Stimulated activated naive CD8-positive, alpha-beta T cell treated with anti-CD3 and anti-CD28 coated beads, Interleukin-15, Interleukin-2, amounts not matched to agents 100 U/mL and 50 U/mL, for 24 hours (primary cell): ENCODE results near the gene C1orf159.
"Not testable (repeated sequence)": the region's sequence is repeated elsewhere in the genome, so short reads cannot be mapped to it uniquely, and the experiment has no call there.

Experiments used
- ATAC-seq: fragments of 150-1000 bp; cut with Tn5 transposase; one replicate; pipeline ENCODE4 v1.10.0; 2021
- DNase-seq: peaks from one replicate; pipeline ENCODE4 v3.0.0; 2021

Gene C1orf159

GRCh38 chr1:1115786-1116700 lies at the start of gene C1orf159:
Gene C1orf159, minus strand, starts transcription at chr1:1116089. Its CDS starts 24,546 bp downstream, at chr1:1091543.
- peak; percentile 97 for ATAC-seq
- DNase-seq: peak; percentile 99

GRCh38 chr1:1165485-1165884 lies 49.6 kb upstream of the C1orf159 start:
- ATAC-seq (no peak), DNase-seq (no peak)

GRCh38 chr1:1164701-1165451 lies 49.0 kb upstream of the C1orf159 start:
- ATAC-seq (no peak), DNase-seq (no peak)

- DNase-seq (no peak), ATAC-seq (no peak)
Measured at GRCh38 chr1:1164361-1164700, 48.4 kb upstream of the C1orf159 start.

GRCh38 chr1:1163538-1164070 lies 47.7 kb upstream of the C1orf159 start:
- no peak for DNase-seq
- ATAC-seq: no peak

- DNase-seq: no peak
- ATAC-seq: no peak
Measured at GRCh38 chr1:1162597-1163537, 47.0 kb upstream of the C1orf159 start.

- DNase-seq: no peak
- ATAC-seq: no peak
Measured at GRCh38 chr1:1161683-1162079, 45.8 kb upstream of the C1orf159 start.

- DNase-seq: no peak
- ATAC-seq: no peak
Measured at GRCh38 chr1:1161078-1161682, 45.3 kb upstream of the C1orf159 start.

- DNase-seq: no peak
- no peak for ATAC-seq
Measured at GRCh38 chr1:1160281-1160930, 44.5 kb upstream of the C1orf159 start.

GRCh38 chr1:1157914-1158710 lies 42.2 kb upstream of the C1orf159 start:
- ATAC-seq (peak; percentile 30), DNase-seq (peak; percentile 42)

- ATAC-seq (peak; percentile 88), DNase-seq (peak; percentile 77)
Measured at GRCh38 chr1:1157426-1157913, 41.6 kb upstream of the C1orf159 start.

- no peak for ATAC-seq
Measured at GRCh38 chr1:1157033-1157365, 41.1 kb upstream of the C1orf159 start.

GRCh38 chr1:1156140-1157032 lies 40.5 kb upstream of the C1orf159 start:
- ATAC-seq (no peak), DNase-seq (no peak)

More at GRCh38 chr1:1157033-1157365, 41.1 kb upstream of the C1orf159 start:
- no peak for DNase-seq

GRCh38 chr1:1155258-1155657 lies 39.4 kb upstream of the C1orf159 start:
- no peak for DNase-seq
- no peak for ATAC-seq

GRCh38 chr1:1153874-1154273 lies 38.0 kb upstream of the C1orf159 start:
- no peak for ATAC-seq
- no peak for DNase-seq

GRCh38 chr1:1153215-1153614 lies 37.3 kb upstream of the C1orf159 start:
- not testable (repeated sequence) for DNase-seq, ATAC-seq

GRCh38 chr1:1152431-1152830 lies 36.5 kb upstream of the C1orf159 start:
- ATAC-seq, DNase-seq: not testable (repeated sequence)

- DNase-seq (no peak), ATAC-seq (no peak)
Measured at GRCh38 chr1:1151306-1151705, 35.4 kb upstream of the C1orf159 start.

- DNase-seq (no peak), ATAC-seq (no peak)
Measured at GRCh38 chr1:1150100-1150499, 34.2 kb upstream of the C1orf159 start.
